H9 (cell line): ENCODE results near the gene MMP23B. TPM values are rescaled to one million over a fixed set of nuclear protein-coding genes. Genes with fewer than 3 reads are reported as not detected.

ENCODE experiments used
- DNase-seq: peaks from one replicate; pipeline ENCODE4 v3.0.0-alpha.2; 2017
- H2AFZ ChIP-seq: one replicate; pipeline ENCODE4 v1.6.1; 2013; ENCODE audit warnings: mild to moderate bottlenecking, low read length, control low read depth, moderate library complexity
- H2AK5ac ChIP-seq: 2 replicates; pipeline ENCODE4 v1.6.1; 2013; ENCODE audit warnings: low read length, control low read depth, mixed read lengths; ENCODE audit not compliant: insufficient read length
- H2BK120ac ChIP-seq: one replicate; pipeline ENCODE4 v1.6.1; 2013; ENCODE audit warnings: low read depth, mild to moderate bottlenecking, low read length, control low read depth, inconsistent platforms; ENCODE audit not compliant: poor library complexity, severe bottlenecking
- H2BK12ac ChIP-seq: 2 replicates; pipeline ENCODE4 v1.6.1; 2013; ENCODE audit warnings: low read length, control low read depth, mixed read lengths, low read depth; ENCODE audit not compliant: insufficient read length
- H2BK15ac ChIP-seq: 2 replicates; pipeline ENCODE4 v1.6.1; 2013; ENCODE audit warnings: low read depth, low read length, control low read depth
- H2BK20ac ChIP-seq: one replicate; pipeline ENCODE4 v1.6.1; 2013; ENCODE audit warnings: low read depth, mild to moderate bottlenecking, low read length, control low read depth, inconsistent platforms; ENCODE audit not compliant: poor library complexity, severe bottlenecking
- H2BK5ac ChIP-seq: 2 replicates; pipeline ENCODE4 v1.6.1; 2013; ENCODE audit warnings: low read length, control low read depth, mixed read lengths; ENCODE audit not compliant: insufficient read length
- H3K14ac ChIP-seq: 2 replicates; pipeline ENCODE4 v1.6.1; 2013; ENCODE audit warnings: low read length, control low read depth; ENCODE audit not compliant: insufficient read depth
- H3K18ac ChIP-seq: 2 replicates; pipeline ENCODE4 v1.6.1; 2013; ENCODE audit warnings: low read depth, mild to moderate bottlenecking, mixed read lengths, low read length, control low read depth; ENCODE audit not compliant: insufficient read length
- H3K23ac ChIP-seq: 2 replicates; pipeline ENCODE4 v1.6.1; 2013; ENCODE audit warnings: low read length, control low read depth, mixed read lengths, low read depth; ENCODE audit not compliant: insufficient read length
- H3K23me2 ChIP-seq: 2 replicates; pipeline ENCODE4 v1.6.1; 2013; ENCODE audit warnings: low read depth, mild to moderate bottlenecking, mixed read lengths, low read length, control low read depth; ENCODE audit not compliant: insufficient read length, poor library complexity, severe bottlenecking
- H3K27ac ChIP-seq: 2 replicates; pipeline ENCODE4 v1.5.1; 2013; ENCODE audit warnings: low read length, control low read depth, mixed read lengths, low read depth; ENCODE audit not compliant: insufficient read length
- H3K27me3 ChIP-seq: 2 replicates; pipeline ENCODE4 v1.6.1; 2013; ENCODE audit warnings: low read length, control low read depth, inconsistent platforms; ENCODE audit not compliant: insufficient read depth
- H3K4ac ChIP-seq: 2 replicates; pipeline ENCODE4 v1.6.1; 2013; ENCODE audit warnings: low read depth, mild to moderate bottlenecking, control low read depth, inconsistent platforms, low read length, moderate library complexity
- H3K4me1 ChIP-seq: 2 replicates; pipeline ENCODE4 v1.6.1; 2013; ENCODE audit warnings: low read length, control low read depth, inconsistent platforms; ENCODE audit not compliant: insufficient read depth
- H3K4me2 ChIP-seq: 2 replicates; pipeline ENCODE4 v1.6.1; 2013; ENCODE audit warnings: low read length, control low read depth, mixed read lengths; ENCODE audit not compliant: insufficient read length, insufficient read depth
- H3K56ac ChIP-seq: 2 replicates; pipeline ENCODE4 v1.6.1; 2013; ENCODE audit warnings: low read depth, mild to moderate bottlenecking, mixed read lengths, low read length, control low read depth; ENCODE audit not compliant: insufficient read length
- H3K79me1 ChIP-seq: 2 replicates; pipeline ENCODE4 v1.6.1; 2013; ENCODE audit warnings: low read depth, mild to moderate bottlenecking, moderate library complexity, low read length, control low read depth, inconsistent platforms; ENCODE audit not compliant: insufficient read depth, poor library complexity, severe bottlenecking
- H3K79me2 ChIP-seq: 2 replicates; pipeline ENCODE4 v1.6.1; 2013; ENCODE audit warnings: low read length, control low read depth, inconsistent platforms; ENCODE audit not compliant: insufficient read depth
- H3K9ac ChIP-seq: 2 replicates; pipeline ENCODE4 v1.6.1; 2013; ENCODE audit warnings: low read length, control low read depth, mixed read lengths; ENCODE audit not compliant: insufficient read length; ENCODE audit errors: extremely low read depth
- H3K9me3 ChIP-seq: one replicate; pipeline ENCODE4 v1.6.1; 2013; ENCODE audit warnings: low read depth, low read length, inconsistent platforms; ENCODE audit not compliant: control insufficient read depth
- H3T11ph ChIP-seq: one replicate; pipeline ENCODE4 v1.6.1; 2013; ENCODE audit warnings: mild to moderate bottlenecking, low read length, control low read depth, inconsistent platforms
- H4K20me1 ChIP-seq: one replicate; pipeline ENCODE4 v1.6.1; 2013; ENCODE audit not compliant: control insufficient read depth, insufficient read length, insufficient read depth
- H4K5ac ChIP-seq: 2 replicates; pipeline ENCODE4 v1.6.1; 2013; ENCODE audit warnings: low read depth, mild to moderate bottlenecking, mixed read lengths, low read length, control low read depth; ENCODE audit not compliant: insufficient read length
- H4K8ac ChIP-seq: replicated peaks from 2 replicates; pipeline ENCODE4 v1.6.1; 2013; ENCODE audit warnings: low read length, control low read depth, mixed read lengths, low read depth; ENCODE audit not compliant: insufficient read length
- H4K91ac ChIP-seq: 2 replicates; pipeline ENCODE4 v1.6.1; 2013; ENCODE audit warnings: low read depth, mild to moderate bottlenecking, moderate library complexity, mixed read lengths, low read length, control low read depth; ENCODE audit not compliant: insufficient read length
- H3K27ac Mint-ChIP-seq, 3 experiments: 2 replicates in 2 of 3; 3 replicates in 1 of 3; pipeline ENCODE4 v1.8.0; 2020 to 2021; ENCODE audit warnings: mixed read lengths in 3 of 3, mild to moderate bottlenecking in 1 of 3, moderate library complexity in 1 of 3
- H3K27me3 Mint-ChIP-seq: 2 replicates; pipeline ENCODE4 v1.8.0; 2021; ENCODE audit warnings: low read depth, mild to moderate bottlenecking, moderate library complexity, mixed read lengths
- H3K36me3 Mint-ChIP-seq, 3 experiments: 2 replicates in 2 of 3; 3 replicates in 1 of 3; pipeline ENCODE4 v1.8.0; 2020 to 2021; ENCODE audit warnings: low read depth in 3 of 3, mixed read lengths in 3 of 3; ENCODE audit not compliant: insufficient read depth in 1 of 3
- H3K4me1 Mint-ChIP-seq, 2 experiments: 2 replicates each; pipeline ENCODE4 v1.8.0; 2020; ENCODE audit warnings: mixed read lengths in 2 of 2
- H3K4me3 Mint-ChIP-seq, 2 experiments: 2 replicates in 1 of 2; 3 replicates in 1 of 2; pipeline ENCODE4 v1.8.0; 2020 to 2021; ENCODE audit warnings: mild to moderate bottlenecking in 2 of 2, mixed read lengths in 2 of 2, moderate library complexity in 1 of 2
- H3K9me3 Mint-ChIP-seq, 2 experiments: 2 replicates in 1 of 2; 3 replicates in 1 of 2; pipeline ENCODE4 v1.8.0; 2020; ENCODE audit warnings: mild to moderate bottlenecking in 2 of 2, mixed read lengths in 2 of 2, moderate library complexity in 1 of 2
- CTCF ChIP-seq: fragments of 200-600 bp; sonication (generic); conservative IDR thresholded peaks from 3 replicates; pipeline ENCODE4 v1.8.0; 2021; ENCODE audit warnings: antibody characterized with exemption, mild to moderate bottlenecking
- WGBS: extraction: QIAGEN DNeasy Blood & Tissue Kit; methylation state at CpG from one replicate; pipeline ENCODE4 v1.1.7; 2013; ENCODE audit warnings: missing lambda C conversion rate, low lambda C conversion rate, mixed read lengths; ENCODE audit not compliant: insufficient read length; ENCODE audit errors: extremely low coverage; 5-methylcytosine and 5-hydroxymethylcytosine counted together
- total RNA-seq: library from RNA; stranded (reverse); gene quantifications from 2 replicates; pipeline ENCODE4 v1.2.1, GENCODE V29; 2021

Gene MMP23B
- total RNA-seq, 1 experiment from 2014 or later: 12.5 TPM

GRCh38 chr1:1591452-1591851 is 40.5 kb upstream of the MMP23B start:
- Histone ChIP-seq H3K79me2 (no peaks in the 10 kb centered on the region), H4K20me1 (no peaks in the 10 kb centered on the region), H2BK20ac (no peak overlapping the region), H3K27me3 (no peaks in the 10 kb centered on the region), H2AFZ (no peak overlapping the region), H3K9me3 (no peaks in the 10 kb centered on the region), H3T11ph (no peak overlapping the region), H3K4me1 (no peaks in the 10 kb centered on the region), H3K23me2 (no peaks in the 10 kb centered on the region), H2BK5ac (no peak overlapping the region), H2BK15ac (no peak overlapping the region), H3K9ac (no peak overlapping the region), H3K18ac (no peak overlapping the region), H4K5ac (no peak overlapping the region), H3K27ac (no peak overlapping the region), H4K91ac (no peak overlapping the region), H3K79me1 (no peaks in the 10 kb centered on the region), H3K4me2 (no peak overlapping the region), H3K56ac (no peak overlapping the region), H3K4ac (no peak overlapping the region), H3K23ac (no peak overlapping the region), H2BK12ac (no peak overlapping the region), H2BK120ac (no peak overlapping the region), H4K8ac (no peak overlapping the region), H2AK5ac (no peak overlapping the region), H3K14ac (no peak overlapping the region)
- no peak for DNase-seq
- H3K4me3 Mint-ChIP-seq: no peak overlapping the region
- no CpG with 5 or more reads among the region's 13 CpGs for WGBS
- H3K27me3 Mint-ChIP-seq: peaks cover 23% of the 10 kb centered on the region
- H3K36me3 Mint-ChIP-seq: no peaks in the 10 kb centered on the region
- no peaks in the 10 kb centered on the region; a peak in 1 of 5 replicates for H3K9me3 Mint-ChIP-seq
- no peak overlapping the region for H3K27ac Mint-ChIP-seq
- no peak for TF ChIP-seq CTCF
- 0 out of 4 replicates have a peak, but pooled peaks cover 0 to 2% of the 10 kb centered on the region in 2 experiments for H3K4me1 Mint-ChIP-seq
